ENCODE results near the gene YY1.

GRCh38 chr14:100219126-100219785 is 19.7 kb upstream of the YY1 start:
- TF ChIP-seq CTCF (IDR thresholded peaks at IDR 0.05; ENCODE audit: borderline replicate concordance, extremely low read depth, low read length, poor library complexity, severe bottlenecking): no peak
- TF ChIP-seq EZH2 (IDR thresholded peaks at IDR 0.05; ENCODE audit: borderline replicate concordance, low read depth, low read length, severe bottlenecking): no peak
